ENCODE results near the gene BRD8. TPM values are rescaled to one million over a fixed set of nuclear protein-coding genes. Genes with fewer than 3 reads are reported as not detected.

Gene BRD8, protein sequence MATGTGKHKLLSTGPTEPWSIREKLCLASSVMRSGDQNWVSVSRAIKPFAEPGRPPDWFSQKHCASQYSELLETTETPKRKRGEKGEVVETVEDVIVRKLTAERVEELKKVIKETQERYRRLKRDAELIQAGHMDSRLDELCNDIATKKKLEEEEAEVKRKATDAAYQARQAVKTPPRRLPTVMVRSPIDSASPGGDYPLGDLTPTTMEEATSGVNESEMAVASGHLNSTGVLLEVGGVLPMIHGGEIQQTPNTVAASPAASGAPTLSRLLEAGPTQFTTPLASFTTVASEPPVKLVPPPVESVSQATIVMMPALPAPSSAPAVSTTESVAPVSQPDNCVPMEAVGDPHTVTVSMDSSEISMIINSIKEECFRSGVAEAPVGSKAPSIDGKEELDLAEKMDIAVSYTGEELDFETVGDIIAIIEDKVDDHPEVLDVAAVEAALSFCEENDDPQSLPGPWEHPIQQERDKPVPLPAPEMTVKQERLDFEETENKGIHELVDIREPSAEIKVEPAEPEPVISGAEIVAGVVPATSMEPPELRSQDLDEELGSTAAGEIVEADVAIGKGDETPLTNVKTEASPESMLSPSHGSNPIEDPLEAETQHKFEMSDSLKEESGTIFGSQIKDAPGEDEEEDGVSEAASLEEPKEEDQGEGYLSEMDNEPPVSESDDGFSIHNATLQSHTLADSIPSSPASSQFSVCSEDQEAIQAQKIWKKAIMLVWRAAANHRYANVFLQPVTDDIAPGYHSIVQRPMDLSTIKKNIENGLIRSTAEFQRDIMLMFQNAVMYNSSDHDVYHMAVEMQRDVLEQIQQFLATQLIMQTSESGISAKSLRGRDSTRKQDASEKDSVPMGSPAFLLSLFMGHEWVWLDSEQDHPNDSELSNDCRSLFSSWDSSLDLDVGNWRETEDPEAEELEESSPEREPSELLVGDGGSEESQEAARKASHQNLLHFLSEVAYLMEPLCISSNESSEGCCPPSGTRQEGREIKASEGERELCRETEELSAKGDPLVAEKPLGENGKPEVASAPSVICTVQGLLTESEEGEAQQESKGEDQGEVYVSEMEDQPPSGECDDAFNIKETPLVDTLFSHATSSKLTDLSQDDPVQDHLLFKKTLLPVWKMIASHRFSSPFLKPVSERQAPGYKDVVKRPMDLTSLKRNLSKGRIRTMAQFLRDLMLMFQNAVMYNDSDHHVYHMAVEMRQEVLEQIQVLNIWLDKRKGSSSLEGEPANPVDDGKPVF
- total RNA-seq (2014; rRNA removed; shearing (Covaris generic)) (39.1 and 45.8 TPM in 2 replicates), polyA plus RNA-seq (2016; fragmentation: Nextera tagmentation; extraction: Ambion mirVana) (109 and 117 TPM in 2 replicates)
- long read RNA-seq, partial matches to known transcripts = 4 of 12 reads
- long read RNA-seq, other reads (novel, unspliced or antisense) = 3 of 12 reads

- H3K36me3 Mint-ChIP-seq (ENCODE audit: low read depth) = peaks cover 61% of the 10 kb centered on the region
- Histone ChIP-seq H3K4me3 (peak within 1 kb of the TSS; percentile 73), H3K4me1 (ENCODE audit: insufficient read depth) (peaks cover 12% of the 10 kb centered on the region), H2AFZ (peak within 1 kb of the TSS; percentile 64), H4K20me1 (replicated peaks; ENCODE audit: insufficient read depth) (no peaks in the 10 kb centered on the region; the same call in 1 of the 2 replicates), H3K27me3 (ENCODE audit: insufficient read depth) (no peaks in the 10 kb centered on the region), H3F3A (replicated peaks; ENCODE audit: low read depth) (0 out of 2 replicates have a peak, but pooled peaks cover 6% of the 10 kb centered on the region), H3K27ac (ENCODE audit: low read depth) (peak within 1 kb of the TSS; percentile 83), H3K4me2 (peak within 1 kb of the TSS; percentile 87), H3K9me2 (ENCODE audit: insufficient read depth) (no peaks in the 10 kb centered on the region), H3K79me2 (replicated peaks; ENCODE audit: insufficient read depth) (peaks cover 56% of the 10 kb centered on the region), H3K36me3 (ENCODE audit: insufficient read depth) (peaks cover 45% of the 10 kb centered on the region)
- peaks cover 6% of the 10 kb centered on the region for H3K27me3 Mint-ChIP-seq (ENCODE audit: insufficient read depth, low read depth, poor library complexity)
- no peaks in the 10 kb centered on the region for H3K9me3 Mint-ChIP-seq
- peak; percentile 79 for TF ChIP-seq ETS1 (IDR thresholded peaks at IDR 0.05)
- TF ChIP-seq EZH2phosphoT487 (IDR thresholded peaks at IDR 0.05; ENCODE audit: unreplicated experiment) = no peak
- peak; percentile 94 for TF ChIP-seq POLR2AphosphoS5 (IDR thresholded peaks at IDR 0.05; ENCODE audit: low read depth)
- TF ChIP-seq CREB1 (CRISPR knock-in tag; IDR thresholded peaks at IDR 0.05; ENCODE audit: low read depth) = peak; percentile 58
- TF ChIP-seq, protein P1, sequence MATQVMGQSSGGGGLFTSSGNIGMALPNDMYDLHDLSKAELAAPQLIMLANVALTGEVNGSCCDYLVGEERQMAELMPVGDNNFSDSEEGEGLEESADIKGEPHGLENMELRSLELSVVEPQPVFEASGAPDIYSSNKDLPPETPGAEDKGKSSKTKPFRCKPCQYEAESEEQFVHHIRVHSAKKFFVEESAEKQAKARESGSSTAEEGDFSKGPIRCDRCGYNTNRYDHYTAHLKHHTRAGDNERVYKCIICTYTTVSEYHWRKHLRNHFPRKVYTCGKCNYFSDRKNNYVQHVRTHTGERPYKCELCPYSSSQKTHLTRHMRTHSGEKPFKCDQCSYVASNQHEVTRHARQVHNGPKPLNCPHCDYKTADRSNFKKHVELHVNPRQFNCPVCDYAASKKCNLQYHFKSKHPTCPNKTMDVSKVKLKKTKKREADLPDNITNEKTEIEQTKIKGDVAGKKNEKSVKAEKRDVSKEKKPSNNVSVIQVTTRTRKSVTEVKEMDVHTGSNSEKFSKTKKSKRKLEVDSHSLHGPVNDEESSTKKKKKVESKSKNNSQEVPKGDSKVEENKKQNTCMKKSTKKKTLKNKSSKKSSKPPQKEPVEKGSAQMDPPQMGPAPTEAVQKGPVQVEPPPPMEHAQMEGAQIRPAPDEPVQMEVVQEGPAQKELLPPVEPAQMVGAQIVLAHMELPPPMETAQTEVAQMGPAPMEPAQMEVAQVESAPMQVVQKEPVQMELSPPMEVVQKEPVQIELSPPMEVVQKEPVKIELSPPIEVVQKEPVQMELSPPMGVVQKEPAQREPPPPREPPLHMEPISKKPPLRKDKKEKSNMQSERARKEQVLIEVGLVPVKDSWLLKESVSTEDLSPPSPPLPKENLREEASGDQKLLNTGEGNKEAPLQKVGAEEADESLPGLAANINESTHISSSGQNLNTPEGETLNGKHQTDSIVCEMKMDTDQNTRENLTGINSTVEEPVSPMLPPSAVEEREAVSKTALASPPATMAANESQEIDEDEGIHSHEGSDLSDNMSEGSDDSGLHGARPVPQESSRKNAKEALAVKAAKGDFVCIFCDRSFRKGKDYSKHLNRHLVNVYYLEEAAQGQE (IDR thresholded peaks at IDR 0.05; ENCODE audit: unreplicated experiment) = peak; percentile 10
- TF ChIP-seq JUNB (IDR thresholded peaks at IDR 0.05; ENCODE audit: unreplicated experiment) = no peak
- TF ChIP-seq STAT1 (IDR thresholded peaks at IDR 0.05; ENCODE audit: unreplicated experiment) = no peak
- TF ChIP-seq ZNF331 (CRISPR knock-in tag; IDR thresholded peaks at IDR 0.05; ENCODE audit: low read depth) = no peak
- TF ChIP-seq ZNF462 (CRISPR knock-in tag; IDR thresholded peaks at IDR 0.05) = no peak
- TF ChIP-seq NANOG (IDR thresholded peaks at IDR 0.05; ENCODE audit: borderline replicate concordance) = 0 out of 2 replicates have a peak, but pooled peaks have one; percentile 5
- DNase-seq (ENCODE audit: low spot score) (peak; percentile 99), ATAC-seq (peak; percentile 87)
- H3K4me3 Mint-ChIP-seq = no peak within 1 kb of the TSS
- H3K4me1 Mint-ChIP-seq = peaks cover 2% of the 10 kb centered on the region; the same call in 2 of the 3 replicates
- no peak within 1 kb of the TSS for H3K27ac Mint-ChIP-seq
These were observed at the start of gene BRD8, which contains the start of gene KIF20A for GRCh38 chr5:138178516-138179276. Gene BRD8, minus strand, starts transcription at chr5:138178630. Its CDS starts 16 bp downstream, at chr5:138178614. Gene KIF20A, plus strand, starts transcription at chr5:138179112. Its CDS starts 569 bp downstream, at chr5:138179681.
